GM06990 (cell line): Measurements from ENCODE around the gene FICD.

Experiments
- DNase-seq: peaks from one replicate; pipeline ENCODE4 v3.0.0-alpha.2; 2011; ENCODE audit not compliant: insufficient read length; ENCODE audit errors: extremely low read depth
- H3K27me3 ChIP-seq: replicated peaks from 2 replicates; pipeline ENCODE4 v1.6.0; 2011; ENCODE audit warnings: low read length; ENCODE audit not compliant: control insufficient read depth, insufficient read depth
- H3K36me3 ChIP-seq: 2 replicates; pipeline ENCODE4 v1.5.1; 2011; ENCODE audit warnings: low read length; ENCODE audit not compliant: control insufficient read depth, insufficient read depth
- H3K4me3 ChIP-seq: replicated peaks from 2 replicates; pipeline ENCODE4 v1.5.1; 2011; ENCODE audit warnings: low read depth, mild to moderate bottlenecking, control low read depth, low read length
- CTCF ChIP-seq: IDR thresholded peaks from 2 replicates; pipeline ENCODE4 v1.5.1; 2011; ENCODE audit warnings: low read length, control low read depth, mild to moderate bottlenecking, inconsistent platforms; ENCODE audit not compliant: insufficient read depth, poor library complexity, severe bottlenecking

The FICD gene

GRCh38 chr12:108563136-108563803, 48.2 kb downstream of the FICD start:
- Histone ChIP-seq H3K27me3 (no peaks in the 10 kb centered on the region), H3K36me3 (peaks cover 19% of the 10 kb centered on the region), H3K4me3 (peak overlapping the region; percentile 92)
- DNase-seq: peak; percentile 59
- TF ChIP-seq CTCF: peak; percentile 92

DNA sequence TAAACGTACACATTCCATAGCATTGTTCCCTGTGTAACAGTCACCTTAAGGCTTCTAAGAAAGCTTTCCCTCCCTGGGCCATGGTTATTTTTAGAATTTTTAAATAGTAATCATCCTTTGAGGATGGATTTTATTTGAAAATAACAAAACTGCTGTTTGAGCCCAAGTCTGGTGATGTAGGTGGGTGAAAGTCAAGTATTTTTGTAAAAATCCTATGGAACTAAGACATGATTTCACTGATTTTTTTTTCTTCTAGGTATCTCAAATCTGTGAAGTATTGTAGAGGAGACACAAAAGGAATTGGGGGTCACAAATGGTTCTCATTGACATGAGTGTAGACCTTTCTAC, 48.7 kb downstream of the FICD start:
- peaks cover 21% of the 10 kb centered on the region for H3K36me3 ChIP-seq
- no peak for DNase-seq
- peak overlapping the region; percentile 92 for H3K4me3 ChIP-seq
- H3K27me3 ChIP-seq: no peaks in the 10 kb centered on the region
- TF ChIP-seq CTCF: no peak

GRCh38 chr12:108564724-108565123, 49.6 kb downstream of the FICD start:
- DNase-seq: no peak
- no peak for TF ChIP-seq CTCF
- no peaks in the 10 kb centered on the region for H3K27me3 ChIP-seq
- H3K36me3 ChIP-seq: peaks cover 21% of the 10 kb centered on the region
- no peak overlapping the region for H3K4me3 ChIP-seq

DNA sequence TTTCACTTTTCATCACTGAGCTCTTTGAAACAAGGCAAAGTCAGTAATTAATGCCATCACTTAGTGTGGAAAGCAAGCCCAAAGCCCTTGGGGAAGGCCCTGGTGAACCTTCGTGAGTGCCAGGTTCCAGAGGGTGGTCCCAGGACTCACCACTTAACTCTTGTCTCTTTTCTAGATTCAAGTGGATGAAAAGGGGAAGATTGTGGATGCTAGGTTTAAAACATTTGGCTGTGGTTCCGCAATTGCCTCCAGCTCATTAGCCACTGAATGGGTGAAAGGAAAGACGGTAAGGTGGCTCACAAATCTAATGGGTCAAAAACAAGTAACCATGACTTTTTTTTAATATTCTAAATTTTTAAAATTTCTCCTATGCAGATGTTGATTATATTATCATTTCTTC, 50.1 kb downstream of the FICD start:
- no peaks in the 10 kb centered on the region for H3K27me3 ChIP-seq
- no peak for TF ChIP-seq CTCF
- H3K4me3 ChIP-seq: no peak overlapping the region
- no peak for DNase-seq
- H3K36me3 ChIP-seq: peaks cover 21% of the 10 kb centered on the region

GRCh38 chr12:108565976-108566375, 50.9 kb downstream of the FICD start:
- DNase-seq: peak; percentile 57
- H3K27me3 ChIP-seq: no peaks in the 10 kb centered on the region
- peaks cover 21% of the 10 kb centered on the region for H3K36me3 ChIP-seq
- no peak overlapping the region for H3K4me3 ChIP-seq
- TF ChIP-seq CTCF: no peak

GRCh38 chr12:108566452-108566851, 51.4 kb downstream of the FICD start:
- Histone ChIP-seq H3K4me3 (no peak overlapping the region), H3K27me3 (no peaks in the 10 kb centered on the region), H3K36me3 (peaks cover 21% of the 10 kb centered on the region)
- DNase-seq: no peak
- TF ChIP-seq CTCF: no peak
